HuH-7 (cell line): ENCODE results near the gene UBE3C.
A peak's percentile ranks its signal among the peaks of the same experiment; 100 is the strongest.
"Not testable (repeated sequence)": the region's sequence is repeated elsewhere in the genome, so short reads cannot be mapped to it uniquely, and the experiment has no call there.

Source experiments
- DNase-seq: peaks from one replicate; pipeline ENCODE4 v3.0.0; 2011; ENCODE audit warnings: low spot score

The UBE3C gene

GRCh38 chr7:157138424-157139110, at the start of gene UBE3C:
Gene UBE3C (plus strand): TSS chr7:157138926. CDS start chr7:157139273, 347 bp downstream.
- DNase-seq: peak; percentile 99

GRCh38 chr7:157089100-157089610, 49.6 kb upstream of the UBE3C start:
- no peak for DNase-seq

GRCh38 chr7:157090485-157091165, 48.1 kb upstream of the UBE3C start:
- DNase-seq: no peak

- DNase-seq: no peak
These were observed 42.3 kb upstream of the UBE3C start for GRCh38 chr7:157096286-157097055.

GRCh38 chr7:157097056-157097329, 41.7 kb upstream of the UBE3C start:
- no peak for DNase-seq

GRCh38 chr7:157097569-157097968, 41.2 kb upstream of the UBE3C start:
- DNase-seq: no peak

- DNase-seq: not testable (repeated sequence)
These were observed 38.7 kb upstream of the UBE3C start for GRCh38 chr7:157100005-157100404.

GRCh38 chr7:157103641-157104040, 35.1 kb upstream of the UBE3C start:
- not testable (repeated sequence) for DNase-seq

GRCh38 chr7:157111311-157111710, 27.4 kb upstream of the UBE3C start:
- no peak for DNase-seq

GRCh38 chr7:157112706-157113105, 26.0 kb upstream of the UBE3C start:
- no peak for DNase-seq

- DNase-seq: no peak
These were observed 25.1 kb upstream of the UBE3C start for GRCh38 chr7:157113607-157114006.

- no peak for DNase-seq
These were observed 22.0 kb upstream of the UBE3C start for GRCh38 chr7:157116762-157117161.

- DNase-seq: no peak
These were observed 20.9 kb upstream of the UBE3C start for GRCh38 chr7:157117796-157118195.

- no peak for DNase-seq
These were observed 18.5 kb upstream of the UBE3C start for GRCh38 chr7:157120181-157120580.

GRCh38 chr7:157121184-157121715, 17.5 kb upstream of the UBE3C start:
- DNase-seq: no peak

- no peak for DNase-seq
These were observed 15.8 kb upstream of the UBE3C start for GRCh38 chr7:157122800-157123495.

- no peak for DNase-seq
These were observed 14.0 kb upstream of the UBE3C start for GRCh38 chr7:157124690-157125089.

GRCh38 chr7:157125376-157126223, 13.1 kb upstream of the UBE3C start:
- no peak for DNase-seq

GRCh38 chr7:157126921-157127320, 11.8 kb upstream of the UBE3C start:
- no peak for DNase-seq

GRCh38 chr7:157129200-157129599, 9.5 kb upstream of the UBE3C start:
- no peak for DNase-seq

GRCh38 chr7:157129907-157130460, 8.7 kb upstream of the UBE3C start:
- DNase-seq: no peak
